ENCODE measurements around the gene CPT1B. TPM values are rescaled to one million over a fixed set of nuclear protein-coding genes. Genes with fewer than 3 reads are reported as not detected.

The CPT1B gene
- total and polyA plus RNA-seq, 2 donors (not counting 3 experiments of a cell fraction or from before 2014, with no cell fraction given), result 7.1 TPM

DNA sequence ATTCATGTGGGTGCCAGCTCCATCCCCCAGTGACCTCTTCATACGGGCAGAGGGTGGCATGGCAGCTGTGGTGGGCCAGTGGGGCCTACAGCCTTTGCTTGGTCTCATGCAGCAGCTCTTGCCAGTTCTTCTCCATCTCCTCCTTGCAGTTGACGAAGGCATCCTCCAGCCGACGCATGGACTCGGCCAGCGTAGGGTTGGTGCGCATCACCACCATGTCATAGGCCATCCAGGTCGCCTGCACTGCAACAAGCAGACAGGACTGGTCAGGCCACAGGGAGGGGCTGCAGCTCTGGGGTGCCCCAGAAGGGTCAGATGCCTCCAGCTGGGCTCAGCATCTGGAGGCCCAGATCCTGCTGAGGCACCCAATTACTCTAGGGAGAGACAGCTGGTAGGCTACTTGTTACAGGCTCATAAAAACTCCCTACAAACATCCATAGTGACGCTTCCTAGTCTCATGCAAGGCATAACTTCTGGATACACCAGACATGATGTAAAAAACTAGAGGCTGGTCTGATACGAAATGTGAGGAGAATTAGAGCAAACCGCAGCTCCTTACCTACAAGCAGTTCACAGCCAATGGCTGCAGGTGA lies 27.0 kb downstream of the CPT1B start:
- Histone ChIP-seq H3K27me3 (ENCODE audit: control insufficient read depth in 2 of 2, insufficient read depth in 2 of 2, low read length in 2 of 2) (peaks cover 27 to 36% of the 10 kb centered on the region in 2 experiments), H3K9me1 (replicated peaks; ENCODE audit: control insufficient read depth, extremely low read depth, insufficient read depth, low read length) (no peaks in the 10 kb centered on the region), H3K4me1 (ENCODE audit: control insufficient read depth, extremely low read depth, insufficient read depth, low read length) (no peaks in the 10 kb centered on the region), H3K4me3 (replicated peaks in 1 of 3; ENCODE audit: insufficient read depth in 1 of 3, low read depth in 1 of 3, low read length in 3 of 3) (no peak overlapping the region), H2AFZ (ENCODE audit: low read depth, low read length) (no peak overlapping the region), H3K9me3 (replicated peaks; ENCODE audit: control insufficient read depth, insufficient read depth, low read length) (no peaks in the 10 kb centered on the region), H4K20me1 (replicated peaks; ENCODE audit: control insufficient read depth, extremely low read depth, insufficient read depth, low read length) (no peaks in the 10 kb centered on the region), H3K4me2 (ENCODE audit: insufficient read depth, low read length) (no peak overlapping the region), H3K27ac (ENCODE audit: insufficient read depth, low read depth, low read length) (no peak overlapping the region), H3K9ac (replicated peaks; ENCODE audit: extremely low read depth, insufficient read depth, low read length) (no peak overlapping the region), H3K79me2 (ENCODE audit: control insufficient read depth, insufficient read depth, low read length) (no peaks in the 10 kb centered on the region), H3K36me3 (ENCODE audit: control insufficient read depth in 2 of 2, extremely low read depth in 1 of 2, insufficient read depth in 2 of 2, low read length in 2 of 2) (no peaks in the 10 kb centered on the region)
- intact Hi-C loops (cut with micrococcal nuclease), result no loop called here
- FAIRE-seq (no peak), DNase-seq (ENCODE audit: low read depth, low spot score) (no peak)
- BruUV-seq (replicated peaks), result no TSS peak
- dilution Hi-C loops (cut with MboI; ENCODE audit: extremely low pct_ligation_motif_present, low sequenced_read_pairs), result no loop called here
- TF ChIP-seq EZH2 (IDR thresholded peaks at IDR 0.05; ENCODE audit: borderline replicate concordance, low read depth, low read length, severe bottlenecking) (no peak), GATA2 (IDR thresholded peaks at IDR 0.05; ENCODE audit: insufficient read depth, insufficient read length, low read depth, low read length) (no peak), JUN (IDR thresholded peaks at IDR 0.05; ENCODE audit: borderline replicate concordance, insufficient read depth, insufficient read length, low read depth) (no peak), POLR2AphosphoS5 (IDR thresholded peaks at IDR 0.05; ENCODE audit: insufficient read depth, low read depth, low read length) (no peak), MYC (IDR thresholded peaks at IDR 0.05; ENCODE audit: low read depth, low read length) (no peak), POLR2A (IDR thresholded peaks at IDR 0.05; ENCODE audit: low read depth, low read length) (no peak), FOS (IDR thresholded peaks at IDR 0.05; ENCODE audit: borderline replicate concordance, insufficient read depth, low read length) (no peak)
- TF ChIP-seq, protein P1, sequence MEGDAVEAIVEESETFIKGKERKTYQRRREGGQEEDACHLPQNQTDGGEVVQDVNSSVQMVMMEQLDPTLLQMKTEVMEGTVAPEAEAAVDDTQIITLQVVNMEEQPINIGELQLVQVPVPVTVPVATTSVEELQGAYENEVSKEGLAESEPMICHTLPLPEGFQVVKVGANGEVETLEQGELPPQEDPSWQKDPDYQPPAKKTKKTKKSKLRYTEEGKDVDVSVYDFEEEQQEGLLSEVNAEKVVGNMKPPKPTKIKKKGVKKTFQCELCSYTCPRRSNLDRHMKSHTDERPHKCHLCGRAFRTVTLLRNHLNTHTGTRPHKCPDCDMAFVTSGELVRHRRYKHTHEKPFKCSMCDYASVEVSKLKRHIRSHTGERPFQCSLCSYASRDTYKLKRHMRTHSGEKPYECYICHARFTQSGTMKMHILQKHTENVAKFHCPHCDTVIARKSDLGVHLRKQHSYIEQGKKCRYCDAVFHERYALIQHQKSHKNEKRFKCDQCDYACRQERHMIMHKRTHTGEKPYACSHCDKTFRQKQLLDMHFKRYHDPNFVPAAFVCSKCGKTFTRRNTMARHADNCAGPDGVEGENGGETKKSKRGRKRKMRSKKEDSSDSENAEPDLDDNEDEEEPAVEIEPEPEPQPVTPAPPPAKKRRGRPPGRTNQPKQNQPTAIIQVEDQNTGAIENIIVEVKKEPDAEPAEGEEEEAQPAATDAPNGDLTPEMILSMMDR (IDR thresholded peaks at IDR 0.05; ENCODE audit: extremely low read depth in 1 of 2, insufficient read depth in 1 of 2, low read depth in 1 of 2, low read length in 2 of 2), result no peak
- TF ChIP-seq, protein P2, sequence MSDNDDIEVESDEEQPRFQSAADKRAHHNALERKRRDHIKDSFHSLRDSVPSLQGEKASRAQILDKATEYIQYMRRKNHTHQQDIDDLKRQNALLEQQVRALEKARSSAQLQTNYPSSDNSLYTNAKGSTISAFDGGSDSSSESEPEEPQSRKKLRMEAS (IDR thresholded peaks at IDR 0.05; ENCODE audit: insufficient read depth, insufficient read length), result no peak
- CTCF ChIA-PET, result interaction anchor here (0.6 to 2.8 kb wide), 4 partner anchors 8 to 26 kb away, joined by 3 to 11 read pairs (median 6); partner anchors contain the start of genes SCO2 and SYCE3
- POLR2A ChIA-PET, result no interaction called here

Measured in endothelial cell of umbilical vein (primary cell).